ENCODE data around the gene LRMDA. TPM values are rescaled to one million over a fixed set of nuclear protein-coding genes. Genes with fewer than 3 reads are reported as not detected.
"Not testable (repeated sequence)": the region's sequence is repeated elsewhere in the genome, so short reads cannot be mapped to it uniquely, and the experiment has no call there.

LRMDA gene
- total RNA-seq, 4 donors from 2014 or later = 1.5 to 15.7 (median 4.6) TPM

- H3K36me3 ChIP-seq = no peaks in the 10 kb centered on the region
- H3K9me3 ChIP-seq = no peaks in the 10 kb centered on the region
- intact Hi-C loops (cut with DNase I; ENCODE audit: low total_unique reads) = no loop called here
- no peak overlapping the region for H3K4me3 ChIP-seq
- TF ChIP-seq POLR2A (IDR thresholded peaks at IDR 0.05) = no peak
- TF ChIP-seq CTCF (IDR thresholded peaks at IDR 0.05) = no peak
- H3K27me3 ChIP-seq = no peaks in the 10 kb centered on the region
- no peak for DNase-seq
- no peaks in the 10 kb centered on the region for H3K4me1 ChIP-seq
- H3K27ac ChIP-seq = peak overlapping the region in 1 of 2 donors; percentile 48
Measured at GRCh38 chr10:76138906-76139305, 707.5 kb downstream of the LRMDA start.

GRCh38 chr10:76139431-76139830 lies 708.0 kb downstream of the LRMDA start:
- TF ChIP-seq CTCF (IDR thresholded peaks at IDR 0.05) (no peak), POLR2A (IDR thresholded peaks at IDR 0.05) (no peak)
- Histone ChIP-seq H3K27me3 (no peaks in the 10 kb centered on the region), H3K4me3 (no peak overlapping the region), H3K4me1 (no peaks in the 10 kb centered on the region), H3K9me3 (no peaks in the 10 kb centered on the region), H3K27ac (peak overlapping the region; percentile 14 to 48), H3K36me3 (no peaks in the 10 kb centered on the region)
- DNase-seq = no peak
- intact Hi-C loops (cut with DNase I; ENCODE audit: low total_unique reads) = no loop called here

- TF ChIP-seq CTCF (IDR thresholded peaks at IDR 0.05) (no peak), POLR2A (IDR thresholded peaks at IDR 0.05) (no peak)
- Histone ChIP-seq H3K4me3 (no peak overlapping the region), H3K9me3 (no peaks in the 10 kb centered on the region), H3K27ac (no peak overlapping the region), H3K4me1 (no peaks in the 10 kb centered on the region), H3K36me3 (no peaks in the 10 kb centered on the region), H3K27me3 (no peaks in the 10 kb centered on the region)
- intact Hi-C loops (cut with DNase I; ENCODE audit: low total_unique reads) = no loop called here
- DNase-seq = no peak
Measured at GRCh38 chr10:76141376-76141775, 710.0 kb downstream of the LRMDA start.

GRCh38 chr10:76148217-76148616 lies 716.8 kb downstream of the LRMDA start:
- H3K4me1 ChIP-seq; H3K27me3 ChIP-seq; intact Hi-C loops (cut with DNase I; ENCODE audit: low total_unique reads); DNase-seq; H3K4me3 ChIP-seq; H3K9me3 ChIP-seq; H3K27ac ChIP-seq; H3K36me3 ChIP-seq: not testable (repeated sequence)

- H3K4me3 ChIP-seq = no peak overlapping the region
- no peaks in the 10 kb centered on the region for H3K27me3 ChIP-seq
- no peak for DNase-seq
- intact Hi-C loops (cut with DNase I; ENCODE audit: low total_unique reads) = no loop called here
- H3K4me1 ChIP-seq = peaks cover 0 to 6% of the 10 kb centered on the region in 2 donors
- no peaks in the 10 kb centered on the region for H3K36me3 ChIP-seq
- no peaks in the 10 kb centered on the region for H3K9me3 ChIP-seq
- peak overlapping the region; percentile 77 to 80 for H3K27ac ChIP-seq
- no peak for TF ChIP-seq CTCF (IDR thresholded peaks at IDR 0.05)
- TF ChIP-seq POLR2A (IDR thresholded peaks at IDR 0.05) = no peak
Measured at GRCh38 chr10:76149182-76149581, 717.8 kb downstream of the LRMDA start.

GRCh38 chr10:76149602-76150138 lies 718.2 kb downstream of the LRMDA start:
- intact Hi-C loops (cut with DNase I; ENCODE audit: low total_unique reads) = no loop called here
- no peaks in the 10 kb centered on the region for H3K27me3 ChIP-seq
- peak overlapping the region; percentile 77 to 80 for H3K27ac ChIP-seq
- H3K9me3 ChIP-seq = no peaks in the 10 kb centered on the region
- no peak overlapping the region for H3K4me3 ChIP-seq
- no peaks in the 10 kb centered on the region for H3K36me3 ChIP-seq
- DNase-seq = no peak
- no peak for TF ChIP-seq POLR2A (IDR thresholded peaks at IDR 0.05)
- no peak for TF ChIP-seq CTCF (IDR thresholded peaks at IDR 0.05)
- H3K4me1 ChIP-seq = peaks cover 0 to 6% of the 10 kb centered on the region in 2 donors
